ENCODE results near the gene SLC25A48. TPM values are rescaled to one million over a fixed set of nuclear protein-coding genes. Genes with fewer than 3 reads are reported as not detected.

The SLC25A48 gene
- total and polyA plus RNA-seq, 9 donors: 1.4 TPM; not detected in 8

GRCh38 chr5:135880278-135880677 lies 45.8 kb downstream of the SLC25A48 start:
- no peaks in the 10 kb centered on the region for H3K27me3 ChIP-seq
- no peak for TF ChIP-seq EP300 (IDR thresholded peaks at IDR 0.05)
- no peak for TF ChIP-seq CTCF (IDR thresholded peaks at IDR 0.05)
- TF ChIP-seq POLR2A (IDR thresholded peaks at IDR 0.05): no peak
- no peaks in the 10 kb centered on the region for H3K36me3 ChIP-seq
- intact Hi-C loops (cut with DNase I): loop anchor here in 1 of 4 donors (10.0 kb wide), 1 partner anchor 185 kb away; no protein-coding TSS in a partner anchor
- H3K27ac ChIP-seq: no peak overlapping the region
- no peak for DNase-seq
- no peak overlapping the region for H3K4me3 ChIP-seq
- WGBS, 3 donors: 68 to 80% (median 74%) methylated on average over 3 of the region's 3 CpGs
- H3K9me3 ChIP-seq: no peaks in the 10 kb centered on the region
- H3K4me1 ChIP-seq (ENCODE audit: insufficient read depth): peaks cover 6% of the 10 kb centered on the region

GRCh38 chr5:135880801-135881200 lies 46.3 kb downstream of the SLC25A48 start:
- intact Hi-C loops (cut with DNase I): loop anchor here in 1 of 4 donors (10.0 kb wide), 1 partner anchor 184 kb away; no protein-coding TSS in a partner anchor
- no peak for DNase-seq
- Histone ChIP-seq H3K4me3 (no peak overlapping the region), H3K36me3 (no peaks in the 10 kb centered on the region), H3K9me3 (no peaks in the 10 kb centered on the region), H3K27ac (no peak overlapping the region), H3K27me3 (no peaks in the 10 kb centered on the region), H3K4me1 (ENCODE audit: insufficient read depth) (peaks cover 6% of the 10 kb centered on the region)
- WGBS, 3 donors: 79 to 81% (median 79%) methylated on average over 7 of the region's 7 CpGs
- TF ChIP-seq EP300 (IDR thresholded peaks at IDR 0.05) (no peak), POLR2A (IDR thresholded peaks at IDR 0.05) (no peak), CTCF (IDR thresholded peaks at IDR 0.05) (no peak)

- Histone ChIP-seq H3K4me3 (no peak overlapping the region), H3K9me3 (no peaks in the 10 kb centered on the region), H3K27me3 (no peaks in the 10 kb centered on the region), H3K36me3 (no peaks in the 10 kb centered on the region), H3K4me1 (ENCODE audit: insufficient read depth) (peaks cover 6% of the 10 kb centered on the region), H3K27ac (no peak overlapping the region)
- 10 to 18% (median 12%) methylated on average over 4 of the region's 4 CpGs for WGBS, 3 donors
- TF ChIP-seq EP300 (IDR thresholded peaks at IDR 0.05) (no peak), POLR2A (IDR thresholded peaks at IDR 0.05) (no peak), CTCF (IDR thresholded peaks at IDR 0.05) (no peak)
- intact Hi-C loops (cut with DNase I): loop anchor here in 1 of 4 donors (10.0 kb wide), 1 partner anchor 184 kb away; no protein-coding TSS in a partner anchor
- no peak for DNase-seq
Observed at GRCh38 chr5:135881244-135881643, 46.8 kb downstream of the SLC25A48 start.

GRCh38 chr5:135881819-135882218 lies 47.4 kb downstream of the SLC25A48 start:
- 42 to 57% (median 55%) methylated on average over 3 of the region's 3 CpGs for WGBS, 3 donors

More at GRCh38 chr5:135881819-135882218, 47.4 kb downstream of the SLC25A48 start:
- no peak for TF ChIP-seq EP300 (IDR thresholded peaks at IDR 0.05)
- TF ChIP-seq POLR2A (IDR thresholded peaks at IDR 0.05): no peak
- TF ChIP-seq CTCF (IDR thresholded peaks at IDR 0.05): no peak
- intact Hi-C loops (cut with DNase I): loop anchor here in 1 of 4 donors (10.0 kb wide), 1 partner anchor 183 kb away; no protein-coding TSS in a partner anchor
- Histone ChIP-seq H3K4me1 (ENCODE audit: insufficient read depth) (peaks cover 6% of the 10 kb centered on the region), H3K27ac (no peak overlapping the region), H3K9me3 (no peaks in the 10 kb centered on the region), H3K27me3 (no peaks in the 10 kb centered on the region), H3K36me3 (no peaks in the 10 kb centered on the region), H3K4me3 (no peak overlapping the region)
- no peak for DNase-seq

All from ovary (tissue), 9 donors.